H9 (cell line): Measurements from ENCODE around the gene TRABD. TPM values are rescaled to one million over a fixed set of nuclear protein-coding genes. Genes with fewer than 3 reads are reported as not detected.

Experiments used
- DNase-seq: peaks from one replicate; pipeline ENCODE4 v3.0.0-alpha.2; 2017
- H2AFZ ChIP-seq: one replicate; pipeline ENCODE4 v1.6.1; 2013; ENCODE audit warnings: mild to moderate bottlenecking, low read length, control low read depth, moderate library complexity
- H2AK5ac ChIP-seq: 2 replicates; pipeline ENCODE4 v1.6.1; 2013; ENCODE audit warnings: low read length, control low read depth, mixed read lengths; ENCODE audit not compliant: insufficient read length
- H2BK120ac ChIP-seq: one replicate; pipeline ENCODE4 v1.6.1; 2013; ENCODE audit warnings: low read depth, mild to moderate bottlenecking, low read length, control low read depth, inconsistent platforms; ENCODE audit not compliant: poor library complexity, severe bottlenecking
- H2BK12ac ChIP-seq: 2 replicates; pipeline ENCODE4 v1.6.1; 2013; ENCODE audit warnings: low read length, control low read depth, mixed read lengths, low read depth; ENCODE audit not compliant: insufficient read length
- H2BK15ac ChIP-seq: 2 replicates; pipeline ENCODE4 v1.6.1; 2013; ENCODE audit warnings: low read depth, low read length, control low read depth
- H2BK20ac ChIP-seq: one replicate; pipeline ENCODE4 v1.6.1; 2013; ENCODE audit warnings: low read depth, mild to moderate bottlenecking, low read length, control low read depth, inconsistent platforms; ENCODE audit not compliant: poor library complexity, severe bottlenecking
- H2BK5ac ChIP-seq: 2 replicates; pipeline ENCODE4 v1.6.1; 2013; ENCODE audit warnings: low read length, control low read depth, mixed read lengths; ENCODE audit not compliant: insufficient read length
- H3K14ac ChIP-seq: 2 replicates; pipeline ENCODE4 v1.6.1; 2013; ENCODE audit warnings: low read length, control low read depth; ENCODE audit not compliant: insufficient read depth
- H3K18ac ChIP-seq: 2 replicates; pipeline ENCODE4 v1.6.1; 2013; ENCODE audit warnings: low read depth, mild to moderate bottlenecking, mixed read lengths, low read length, control low read depth; ENCODE audit not compliant: insufficient read length
- H3K23ac ChIP-seq: 2 replicates; pipeline ENCODE4 v1.6.1; 2013; ENCODE audit warnings: low read length, control low read depth, mixed read lengths, low read depth; ENCODE audit not compliant: insufficient read length
- H3K23me2 ChIP-seq: 2 replicates; pipeline ENCODE4 v1.6.1; 2013; ENCODE audit warnings: low read depth, mild to moderate bottlenecking, mixed read lengths, low read length, control low read depth; ENCODE audit not compliant: insufficient read length, poor library complexity, severe bottlenecking
- H3K27ac ChIP-seq: 2 replicates; pipeline ENCODE4 v1.5.1; 2013; ENCODE audit warnings: low read length, control low read depth, mixed read lengths, low read depth; ENCODE audit not compliant: insufficient read length
- H3K27me3 ChIP-seq: 2 replicates; pipeline ENCODE4 v1.6.1; 2013; ENCODE audit warnings: low read length, control low read depth, inconsistent platforms; ENCODE audit not compliant: insufficient read depth
- H3K4ac ChIP-seq: 2 replicates; pipeline ENCODE4 v1.6.1; 2013; ENCODE audit warnings: low read depth, mild to moderate bottlenecking, control low read depth, inconsistent platforms, low read length, moderate library complexity
- H3K4me1 ChIP-seq: 2 replicates; pipeline ENCODE4 v1.6.1; 2013; ENCODE audit warnings: low read length, control low read depth, inconsistent platforms; ENCODE audit not compliant: insufficient read depth
- H3K4me2 ChIP-seq: 2 replicates; pipeline ENCODE4 v1.6.1; 2013; ENCODE audit warnings: low read length, control low read depth, mixed read lengths; ENCODE audit not compliant: insufficient read length, insufficient read depth
- H3K56ac ChIP-seq: 2 replicates; pipeline ENCODE4 v1.6.1; 2013; ENCODE audit warnings: low read depth, mild to moderate bottlenecking, mixed read lengths, low read length, control low read depth; ENCODE audit not compliant: insufficient read length
- H3K79me1 ChIP-seq: 2 replicates; pipeline ENCODE4 v1.6.1; 2013; ENCODE audit warnings: low read depth, mild to moderate bottlenecking, moderate library complexity, low read length, control low read depth, inconsistent platforms; ENCODE audit not compliant: insufficient read depth, poor library complexity, severe bottlenecking
- H3K79me2 ChIP-seq: 2 replicates; pipeline ENCODE4 v1.6.1; 2013; ENCODE audit warnings: low read length, control low read depth, inconsistent platforms; ENCODE audit not compliant: insufficient read depth
- H3K9ac ChIP-seq: 2 replicates; pipeline ENCODE4 v1.6.1; 2013; ENCODE audit warnings: low read length, control low read depth, mixed read lengths; ENCODE audit not compliant: insufficient read length; ENCODE audit errors: extremely low read depth
- H3K9me3 ChIP-seq: one replicate; pipeline ENCODE4 v1.6.1; 2013; ENCODE audit warnings: low read depth, low read length, inconsistent platforms; ENCODE audit not compliant: control insufficient read depth
- H3T11ph ChIP-seq: one replicate; pipeline ENCODE4 v1.6.1; 2013; ENCODE audit warnings: mild to moderate bottlenecking, low read length, control low read depth, inconsistent platforms
- H4K20me1 ChIP-seq: one replicate; pipeline ENCODE4 v1.6.1; 2013; ENCODE audit not compliant: control insufficient read depth, insufficient read length, insufficient read depth
- H4K5ac ChIP-seq: 2 replicates; pipeline ENCODE4 v1.6.1; 2013; ENCODE audit warnings: low read depth, mild to moderate bottlenecking, mixed read lengths, low read length, control low read depth; ENCODE audit not compliant: insufficient read length
- H4K8ac ChIP-seq: replicated peaks from 2 replicates; pipeline ENCODE4 v1.6.1; 2013; ENCODE audit warnings: low read length, control low read depth, mixed read lengths, low read depth; ENCODE audit not compliant: insufficient read length
- H4K91ac ChIP-seq: 2 replicates; pipeline ENCODE4 v1.6.1; 2013; ENCODE audit warnings: low read depth, mild to moderate bottlenecking, moderate library complexity, mixed read lengths, low read length, control low read depth; ENCODE audit not compliant: insufficient read length
- H3K27ac Mint-ChIP-seq, 3 experiments: 2 replicates in 2 of 3; 3 replicates in 1 of 3; pipeline ENCODE4 v1.8.0; 2020 to 2021; ENCODE audit warnings: mixed read lengths in 3 of 3, mild to moderate bottlenecking in 1 of 3, moderate library complexity in 1 of 3
- H3K27me3 Mint-ChIP-seq: 2 replicates; pipeline ENCODE4 v1.8.0; 2021; ENCODE audit warnings: low read depth, mild to moderate bottlenecking, moderate library complexity, mixed read lengths
- H3K36me3 Mint-ChIP-seq, 3 experiments: 2 replicates in 2 of 3; 3 replicates in 1 of 3; pipeline ENCODE4 v1.8.0; 2020 to 2021; ENCODE audit warnings: low read depth in 3 of 3, mixed read lengths in 3 of 3; ENCODE audit not compliant: insufficient read depth in 1 of 3
- H3K4me1 Mint-ChIP-seq, 2 experiments: 2 replicates each; pipeline ENCODE4 v1.8.0; 2020; ENCODE audit warnings: mixed read lengths in 2 of 2
- H3K4me3 Mint-ChIP-seq, 2 experiments: 2 replicates in 1 of 2; 3 replicates in 1 of 2; pipeline ENCODE4 v1.8.0; 2020 to 2021; ENCODE audit warnings: mild to moderate bottlenecking in 2 of 2, mixed read lengths in 2 of 2, moderate library complexity in 1 of 2
- H3K9me3 Mint-ChIP-seq, 2 experiments: 2 replicates in 1 of 2; 3 replicates in 1 of 2; pipeline ENCODE4 v1.8.0; 2020; ENCODE audit warnings: mild to moderate bottlenecking in 2 of 2, mixed read lengths in 2 of 2, moderate library complexity in 1 of 2
- CTCF ChIP-seq: fragments of 200-600 bp; sonication (generic); conservative IDR thresholded peaks from 3 replicates; pipeline ENCODE4 v1.8.0; 2021; ENCODE audit warnings: antibody characterized with exemption, mild to moderate bottlenecking
- WGBS: extraction: QIAGEN DNeasy Blood & Tissue Kit; methylation state at CpG from one replicate; pipeline ENCODE4 v1.1.7; 2013; ENCODE audit warnings: missing lambda C conversion rate, low lambda C conversion rate, mixed read lengths; ENCODE audit not compliant: insufficient read length; ENCODE audit errors: extremely low coverage; 5-methylcytosine and 5-hydroxymethylcytosine counted together
- total RNA-seq: library from RNA; stranded (reverse); gene quantifications from 2 replicates; pipeline ENCODE4 v1.2.1, GENCODE V29; 2021

TRABD gene
- total RNA-seq, 1 experiment from 2014 or later = 47.8 TPM

- Mint-ChIP-seq H3K27ac (no peak overlapping the region), H3K4me1 (no peaks in the 10 kb centered on the region), H3K36me3 (peaks cover 14 to 37% (median 25%) of the 10 kb centered on the region in 3 experiments), H3K9me3 (peaks cover 0 to 2% of the 10 kb centered on the region in 2 experiments; a peak in 1 of 5 replicates), H3K4me3 (no peak overlapping the region), H3K27me3 (no peaks in the 10 kb centered on the region)
- TF ChIP-seq CTCF = no peak
- H2AK5ac ChIP-seq = no peak overlapping the region
- no peaks in the 10 kb centered on the region for H4K20me1 ChIP-seq
- H3K56ac ChIP-seq = no peak overlapping the region
- no peak overlapping the region for H2BK120ac ChIP-seq
- no peak overlapping the region for H3K9ac ChIP-seq
- no peak overlapping the region for H3T11ph ChIP-seq
- H3K23ac ChIP-seq = no peak overlapping the region
- H3K27me3 ChIP-seq = no peaks in the 10 kb centered on the region
- no peak for DNase-seq
- H4K91ac ChIP-seq = no peak overlapping the region
- no CpG with 5 or more reads among the region's 18 CpGs for WGBS
- H4K8ac ChIP-seq = no peak overlapping the region
- H2BK20ac ChIP-seq = no peak overlapping the region
- no peaks in the 10 kb centered on the region for H3K79me1 ChIP-seq
- H3K4ac ChIP-seq = no peak overlapping the region
- H4K5ac ChIP-seq = no peak overlapping the region
- H3K79me2 ChIP-seq = no peaks in the 10 kb centered on the region
- no peak overlapping the region for H3K4me2 ChIP-seq
- no peak overlapping the region for H2BK5ac ChIP-seq
- no peak overlapping the region for H3K18ac ChIP-seq
- no peak overlapping the region for H2BK15ac ChIP-seq
- H3K27ac ChIP-seq = no peak overlapping the region
- H2BK12ac ChIP-seq = no peak overlapping the region
- H3K23me2 ChIP-seq = no peaks in the 10 kb centered on the region
- H3K14ac ChIP-seq = no peak overlapping the region
- H2AFZ ChIP-seq = no peak overlapping the region
- H3K9me3 ChIP-seq = no peaks in the 10 kb centered on the region
- H3K4me1 ChIP-seq = no peaks in the 10 kb centered on the region
Observed at GRCh38 chr22:50226875-50227165, 41.1 kb downstream of the TRABD start.
